NCI-H2081 (cell line): ENCODE data around the gene ARHGEF3.

ENCODE experiments used
- DNase-seq, 2 experiments: peaks; one replicate each; lab custom pipeline; 2025; lab: John Stamatoyannopoulos, UW

The ARHGEF3 gene

DNA sequence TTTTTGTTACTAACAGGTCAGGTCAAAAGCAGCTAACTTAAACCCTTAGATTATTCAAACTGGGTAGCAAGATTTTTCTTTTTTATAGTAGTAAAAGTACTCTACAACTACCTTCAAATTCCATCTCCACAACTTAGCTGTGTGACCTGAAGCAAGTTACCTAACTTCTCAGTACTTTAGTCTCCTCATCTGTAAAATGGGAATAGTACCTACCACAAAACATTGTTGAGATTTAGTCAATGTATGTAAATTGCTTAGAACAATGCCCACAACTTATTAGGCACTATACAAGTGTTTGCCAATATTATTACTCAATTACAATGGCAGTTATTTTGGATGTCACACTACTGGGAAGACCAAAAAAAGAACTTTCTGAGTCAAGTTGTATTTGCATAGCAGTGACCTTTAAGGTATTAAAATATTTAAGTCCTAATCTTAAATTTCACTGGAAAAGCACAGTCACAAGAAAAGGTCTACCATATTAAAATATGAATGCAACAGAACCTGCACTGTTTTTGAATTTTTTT, 121.6 kb downstream of the ARHGEF3 start:
- no peak for DNase-seq
